Measurements from ENCODE around the gene EFNA5.

GRCh38 chr5:107639990-107640389 is 30.7 kb downstream of the EFNA5 start:
- no peak for TF ChIP-seq POLR2A (IDR thresholded peaks at IDR 0.05)
- TF ChIP-seq, protein P1, sequence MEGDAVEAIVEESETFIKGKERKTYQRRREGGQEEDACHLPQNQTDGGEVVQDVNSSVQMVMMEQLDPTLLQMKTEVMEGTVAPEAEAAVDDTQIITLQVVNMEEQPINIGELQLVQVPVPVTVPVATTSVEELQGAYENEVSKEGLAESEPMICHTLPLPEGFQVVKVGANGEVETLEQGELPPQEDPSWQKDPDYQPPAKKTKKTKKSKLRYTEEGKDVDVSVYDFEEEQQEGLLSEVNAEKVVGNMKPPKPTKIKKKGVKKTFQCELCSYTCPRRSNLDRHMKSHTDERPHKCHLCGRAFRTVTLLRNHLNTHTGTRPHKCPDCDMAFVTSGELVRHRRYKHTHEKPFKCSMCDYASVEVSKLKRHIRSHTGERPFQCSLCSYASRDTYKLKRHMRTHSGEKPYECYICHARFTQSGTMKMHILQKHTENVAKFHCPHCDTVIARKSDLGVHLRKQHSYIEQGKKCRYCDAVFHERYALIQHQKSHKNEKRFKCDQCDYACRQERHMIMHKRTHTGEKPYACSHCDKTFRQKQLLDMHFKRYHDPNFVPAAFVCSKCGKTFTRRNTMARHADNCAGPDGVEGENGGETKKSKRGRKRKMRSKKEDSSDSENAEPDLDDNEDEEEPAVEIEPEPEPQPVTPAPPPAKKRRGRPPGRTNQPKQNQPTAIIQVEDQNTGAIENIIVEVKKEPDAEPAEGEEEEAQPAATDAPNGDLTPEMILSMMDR (IDR thresholded peaks at IDR 0.05): no peak

Data from esophagus squamous epithelium (tissue), 4 donors.